NOMO-1 (cell line): ENCODE results near the gene EIF6.
A peak's percentile ranks its signal among the peaks of the same experiment; 100 is the strongest.

Source experiments
- DNase-seq, 2 experiments: peaks; one replicate each; lab custom pipeline; 2025; ENCODE audit not compliant: unreplicated experiment in 2 of 2; lab: John Stamatoyannopoulos, UW

Gene EIF6

DNA sequence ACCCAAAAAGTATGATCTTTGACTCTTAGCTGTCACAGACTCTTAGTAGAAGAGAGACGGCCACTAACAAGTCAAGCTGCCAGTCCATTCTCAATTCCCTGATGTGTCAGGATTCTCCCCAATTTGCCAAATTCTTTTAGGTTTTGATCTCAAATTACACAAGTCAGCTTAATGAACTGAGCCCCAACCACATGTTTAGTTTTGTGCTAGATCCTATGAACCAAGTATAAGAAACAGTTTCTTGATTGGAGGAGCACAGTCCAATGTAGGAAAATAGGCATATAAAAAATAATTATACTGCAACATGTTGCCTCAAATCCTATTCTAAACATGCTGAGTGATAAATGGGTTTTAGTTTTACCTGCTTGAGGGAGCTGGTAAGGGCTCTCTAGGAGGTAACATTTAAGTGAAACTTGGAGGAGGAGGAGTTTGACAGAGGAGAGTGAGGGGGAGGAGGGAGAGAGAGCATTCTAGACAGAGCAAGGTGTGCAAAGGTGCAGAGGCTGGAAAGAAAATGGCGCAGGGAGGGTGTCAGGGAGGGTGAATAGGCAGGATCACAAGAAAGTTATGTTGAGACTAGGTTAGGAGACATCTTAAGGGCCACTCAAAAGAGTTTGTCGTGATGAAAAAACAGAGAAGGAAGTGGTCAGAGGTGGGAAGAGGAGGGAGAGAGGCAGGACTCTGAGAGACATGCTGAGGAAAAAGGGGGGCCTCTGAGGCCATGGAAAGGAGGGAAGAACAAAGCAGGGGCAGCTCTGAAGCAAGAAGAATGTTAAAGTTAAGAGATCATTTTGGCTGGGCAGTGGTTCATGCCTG, 30.5 kb upstream of the EIF6 start:
- DNase-seq, result peak; percentile 10 to 27

DNA sequence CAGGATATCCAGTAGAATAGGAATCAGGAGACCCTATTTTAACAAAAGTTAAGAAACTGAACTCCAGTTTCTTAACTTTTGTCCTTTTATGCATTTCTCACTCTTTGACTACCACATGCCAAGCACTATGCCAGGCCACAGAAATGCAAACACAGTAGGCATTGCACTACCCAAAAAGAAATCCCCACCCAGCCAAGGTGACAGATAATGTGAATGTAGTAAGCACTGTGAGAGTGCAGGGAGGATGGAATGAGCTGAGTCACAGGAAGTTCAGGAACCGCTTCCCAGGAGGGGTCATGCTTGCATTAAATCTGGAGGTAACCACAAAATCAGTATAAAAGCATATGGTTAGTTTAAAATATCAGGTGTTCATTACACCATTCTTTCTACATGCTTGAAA, 27.7 kb upstream of the EIF6 start:
- DNase-seq, result no peak

DNA sequence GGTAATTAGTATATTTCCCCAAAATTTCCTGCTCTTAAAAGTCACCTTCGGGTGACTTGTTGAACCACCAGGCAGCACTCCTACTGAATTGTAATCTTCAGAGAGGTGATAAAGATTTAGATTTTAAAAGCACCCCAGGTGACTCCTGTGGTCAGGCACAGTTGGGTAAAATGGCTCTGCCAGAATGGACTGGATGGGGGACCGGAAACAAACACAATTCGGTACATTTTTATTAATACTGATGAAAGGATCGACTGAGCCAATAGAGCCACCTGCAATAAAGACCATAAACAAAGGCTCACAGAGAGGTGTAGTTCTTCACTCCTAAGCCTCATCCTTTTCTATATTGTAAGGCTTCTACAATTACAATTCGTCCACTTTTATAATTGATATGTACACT, 27.2 kb upstream of the EIF6 start:
- DNase-seq, result no peak

DNA sequence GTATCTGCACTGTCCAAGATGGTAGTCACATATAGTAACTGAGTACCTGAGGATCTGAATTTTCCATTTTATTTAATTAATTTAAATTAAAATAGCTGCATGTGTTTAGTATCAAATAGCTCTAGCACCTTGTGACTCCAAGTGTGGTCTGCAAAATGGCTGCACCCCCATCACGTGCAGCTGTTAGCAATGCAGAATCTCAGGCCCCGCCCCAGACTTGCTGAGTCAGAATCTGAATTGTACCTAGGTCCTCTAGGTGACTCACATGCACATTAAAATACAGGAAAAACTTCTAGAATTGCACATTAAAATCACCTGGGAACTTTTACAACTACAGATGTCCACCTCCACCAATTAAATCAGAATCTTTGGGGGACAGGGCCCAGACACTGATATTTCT, 26.8 kb upstream of the EIF6 start:
- no peak for DNase-seq

DNA sequence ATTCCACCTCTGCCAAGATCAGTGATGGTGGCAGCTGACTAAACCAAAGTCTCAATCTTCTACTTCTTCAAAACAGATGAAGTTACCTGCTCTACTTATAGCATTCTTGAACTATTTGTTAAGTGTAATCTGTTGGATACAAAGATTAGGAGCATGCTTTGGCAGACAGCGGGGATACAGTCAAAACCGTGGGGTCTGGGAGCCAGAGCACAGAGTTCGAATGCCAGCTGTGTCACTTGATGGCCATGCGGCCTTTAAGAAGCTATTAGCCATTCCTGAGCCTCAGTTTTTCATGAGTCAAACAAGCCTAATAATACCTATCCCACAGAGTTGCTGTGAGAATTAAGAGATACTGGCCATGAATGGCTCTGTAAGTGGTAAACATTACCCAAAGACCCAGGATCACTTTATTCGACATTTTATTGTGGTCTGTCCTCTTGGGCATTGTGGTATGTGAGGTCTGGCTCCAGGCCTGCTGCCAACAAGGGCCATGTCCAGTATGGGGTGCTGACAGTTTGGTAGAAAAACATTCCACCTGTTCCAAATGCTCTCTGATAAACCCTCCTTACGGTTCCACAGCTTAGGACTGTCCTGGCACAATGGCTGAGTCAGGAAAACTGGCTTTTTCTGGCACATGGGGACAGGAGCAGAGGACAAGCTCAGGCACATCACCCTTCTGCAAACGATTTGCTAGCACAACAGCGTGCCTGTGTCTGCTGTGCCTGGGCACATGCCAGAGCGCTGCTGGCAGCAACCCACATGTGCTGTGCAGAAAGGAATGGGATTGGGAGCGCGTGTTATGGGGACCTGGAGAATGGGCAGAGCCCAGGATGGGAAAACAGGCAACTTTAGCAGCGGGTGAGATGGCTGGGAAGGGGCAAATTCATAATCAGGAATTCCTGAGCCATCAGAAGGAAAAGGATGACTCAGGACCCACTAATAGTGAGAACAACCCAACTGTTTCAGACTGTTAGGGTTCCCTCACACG, 23.4 kb upstream of the EIF6 start:
- DNase-seq, result no peak

DNA sequence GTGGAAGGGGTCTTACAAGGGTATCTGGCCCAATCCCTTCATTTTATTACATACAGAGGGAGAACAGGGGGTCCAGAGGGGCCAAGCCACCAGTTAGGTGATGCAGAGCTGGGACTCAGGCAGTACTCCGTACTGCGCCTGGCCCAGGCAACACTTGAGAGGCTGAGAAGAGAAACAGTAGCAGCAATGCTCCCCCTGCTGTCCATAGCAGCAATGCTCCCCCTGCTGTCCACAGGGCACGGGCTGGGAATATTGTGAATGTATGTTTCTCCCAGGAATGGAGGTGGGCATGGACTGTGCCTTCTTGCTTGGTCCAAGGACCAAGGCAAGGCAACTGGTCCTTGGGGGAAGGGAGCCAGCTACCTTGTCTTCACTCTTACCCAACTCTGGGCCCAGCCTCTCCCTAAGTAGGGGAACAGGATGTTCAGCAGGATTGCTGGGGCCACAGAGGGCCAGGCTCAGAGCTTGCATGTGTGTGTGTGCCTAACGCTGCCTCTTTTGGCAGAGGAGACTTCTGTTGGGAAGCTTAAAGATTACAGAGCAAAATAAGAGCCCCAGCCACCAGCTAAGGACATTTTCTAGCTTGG, 22.5 kb upstream of the EIF6 start:
- peak; percentile 61 to 65 for DNase-seq

DNA sequence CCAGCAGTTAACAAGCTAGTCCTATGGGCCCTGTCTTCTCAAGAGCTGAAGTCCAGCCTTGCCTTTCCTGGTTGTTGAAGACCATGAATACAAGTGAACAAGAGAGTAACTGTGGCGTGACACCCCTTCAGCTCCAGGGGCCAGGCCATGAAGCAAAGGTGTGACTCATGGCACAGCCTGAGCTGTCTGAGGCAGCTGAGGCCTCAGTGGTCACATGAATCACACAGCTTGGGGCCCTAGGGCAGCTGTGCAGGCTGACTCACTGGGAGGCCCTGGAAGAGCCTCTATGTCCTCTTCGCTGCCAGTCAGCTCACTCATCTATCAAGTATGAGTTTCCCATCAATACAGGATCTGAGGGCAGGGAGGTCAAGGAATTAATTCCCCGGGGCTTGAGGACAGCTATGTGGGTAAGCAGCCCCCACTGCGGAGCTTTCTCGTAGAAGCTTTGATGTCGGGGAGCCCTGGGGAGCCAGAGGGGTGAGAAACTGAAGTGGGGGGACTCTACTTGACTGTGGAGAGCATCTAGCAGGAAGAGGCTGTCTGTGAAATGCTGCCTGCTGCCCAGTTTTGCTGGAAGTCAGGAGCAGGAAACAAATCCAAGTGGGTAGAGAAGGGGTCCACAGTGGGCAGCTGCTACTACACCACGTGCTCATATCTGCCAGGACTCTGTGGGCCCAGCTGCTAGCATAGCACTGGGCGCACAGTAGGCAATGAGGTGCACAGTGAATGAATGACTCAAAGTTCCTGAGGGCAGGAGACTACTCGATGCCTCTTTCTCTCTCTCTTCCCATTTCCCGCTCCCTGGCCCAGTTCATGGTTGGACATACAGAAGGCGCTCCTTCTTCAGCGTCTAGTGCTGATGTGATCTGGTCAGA, 21.3 kb upstream of the EIF6 start:
- peak; percentile 89 to 96 for DNase-seq

DNA sequence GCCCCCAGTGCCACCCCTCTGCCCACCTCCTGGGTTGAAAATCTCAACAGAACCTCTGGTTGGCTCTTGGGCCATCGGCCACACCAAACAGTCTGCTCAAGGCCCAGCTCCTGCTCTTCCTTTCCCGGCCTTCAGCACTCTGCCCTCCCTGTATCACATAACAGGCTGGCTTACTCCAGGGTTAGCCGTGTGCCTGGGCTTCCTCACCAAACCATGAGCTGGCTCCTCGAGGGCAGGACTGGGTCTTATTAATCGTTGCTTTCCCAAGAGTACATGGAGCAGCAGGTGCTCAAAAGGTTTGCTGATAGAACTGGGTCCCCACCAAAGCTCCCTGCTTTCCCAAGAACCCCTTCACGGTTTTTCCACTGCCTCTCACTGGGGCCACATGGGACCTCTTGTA, 20.4 kb upstream of the EIF6 start:
- no peak for DNase-seq

DNA sequence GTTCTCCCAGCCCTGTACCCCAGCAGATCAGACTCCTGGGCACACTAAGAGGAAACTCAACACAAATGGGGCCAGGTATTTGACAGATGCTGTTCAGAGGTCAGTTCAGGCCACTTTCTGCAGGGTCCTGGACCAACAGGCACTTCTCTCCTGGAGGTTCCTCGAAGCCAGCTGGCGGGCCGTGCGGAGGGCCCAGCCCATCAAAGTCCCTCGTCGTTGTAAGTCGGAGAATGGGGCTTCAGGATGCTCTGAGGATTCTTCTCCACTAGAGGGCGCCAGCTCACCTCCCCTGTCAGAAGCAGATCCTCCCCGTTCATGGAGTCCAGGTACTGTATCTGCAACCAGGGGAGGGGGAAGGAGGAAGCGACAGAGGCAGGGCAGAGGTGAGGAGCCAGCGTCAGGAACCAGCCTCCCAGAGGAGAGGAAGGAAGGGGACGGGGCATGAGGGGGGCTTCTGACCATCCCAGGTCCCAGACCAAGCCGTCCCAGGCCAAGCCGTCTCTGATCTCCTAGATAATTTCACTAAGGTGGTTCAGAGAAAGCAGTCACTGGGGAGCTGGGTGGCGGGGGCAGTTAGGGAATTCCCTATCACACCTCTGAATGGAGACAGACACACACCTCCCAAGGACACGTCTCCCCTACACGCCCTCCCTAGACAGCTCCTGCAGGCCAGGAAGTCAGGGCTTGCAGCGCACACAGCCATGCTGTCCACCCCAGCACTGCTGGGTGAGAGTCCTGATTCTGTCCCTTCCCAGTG, 19.3 kb upstream of the EIF6 start:
- DNase-seq, result peak; percentile 47 to 86

DNA sequence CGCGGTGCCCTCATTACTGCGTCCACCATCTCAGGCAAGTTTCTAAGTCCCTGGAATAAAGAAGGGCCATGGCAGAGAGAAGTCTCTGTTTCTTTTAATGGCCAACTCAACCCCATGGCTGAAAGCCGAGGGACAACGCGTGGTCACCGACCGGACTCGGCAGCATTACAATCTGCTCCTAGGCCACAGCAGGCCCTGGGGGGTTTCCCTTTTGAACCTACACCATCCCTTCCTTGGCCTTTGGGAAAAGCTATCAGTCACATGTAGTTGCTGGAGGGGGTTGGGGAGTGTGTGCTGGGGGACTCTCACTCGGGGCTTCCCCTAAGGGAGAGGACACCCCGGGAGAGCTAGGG, 18.8 kb upstream of the EIF6 start:
- DNase-seq, result no peak

DNA sequence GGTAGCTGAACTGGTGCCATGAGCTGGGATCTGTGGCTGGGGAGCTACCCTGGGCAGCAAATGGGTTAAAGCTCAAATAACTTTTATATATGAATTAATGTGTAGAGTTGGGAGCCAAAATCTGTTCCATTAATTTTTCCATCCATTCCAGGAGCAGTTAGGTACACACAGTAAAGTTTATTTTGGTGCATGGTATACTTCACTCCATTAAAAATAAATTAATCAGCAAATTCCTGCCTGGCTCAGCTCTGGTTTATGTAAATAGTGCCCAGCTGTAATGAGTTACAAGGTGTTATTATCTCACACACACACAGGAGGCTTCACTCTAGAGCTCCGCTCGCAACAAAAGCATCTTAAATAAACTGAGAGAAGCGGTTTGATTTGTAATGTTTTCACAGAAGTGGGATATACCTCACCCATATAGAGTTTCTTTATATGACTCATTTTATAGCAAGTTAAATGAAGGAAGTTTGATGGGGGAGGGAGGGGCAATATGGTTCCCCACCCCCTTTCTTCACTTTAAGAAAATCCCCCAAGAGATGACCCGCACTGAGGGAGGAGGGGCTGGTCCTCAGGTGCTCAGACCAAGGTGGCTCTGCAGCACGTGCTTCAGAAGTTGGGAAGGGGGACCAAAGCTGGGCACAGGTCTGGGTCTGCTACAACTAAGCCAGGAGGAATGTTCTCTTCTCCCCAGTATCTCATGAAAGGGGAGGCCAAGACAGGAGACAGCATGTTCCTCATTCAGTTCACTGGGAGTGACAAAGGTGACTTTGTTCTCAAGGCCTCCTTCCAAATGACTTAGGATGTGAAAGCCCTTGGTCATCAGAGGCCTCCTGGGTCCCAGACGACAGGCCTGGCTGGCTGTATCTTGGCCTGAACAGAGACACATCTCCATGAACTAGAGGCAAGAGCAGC, 18.1 kb upstream of the EIF6 start:
- DNase-seq, result no peak

DNA sequence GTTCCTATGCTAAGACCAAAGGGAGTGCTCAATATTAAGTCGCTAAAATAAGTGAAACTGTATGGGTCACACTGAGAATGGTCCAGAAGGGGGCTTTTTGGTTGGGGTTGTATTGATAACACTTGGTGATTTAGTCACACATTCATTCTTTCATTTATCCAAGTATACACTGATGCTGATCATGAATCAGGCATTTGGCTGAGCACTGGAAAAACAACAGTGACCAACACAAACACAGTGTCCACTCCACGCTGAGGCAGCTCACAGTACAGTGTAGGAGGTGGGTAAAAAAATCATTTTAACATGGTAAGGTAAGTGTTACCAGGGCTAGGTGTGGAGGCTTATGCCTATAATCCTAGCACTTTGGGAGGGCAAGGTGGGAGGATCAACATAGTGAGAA, 16.9 kb upstream of the EIF6 start:
- no peak for DNase-seq

DNA sequence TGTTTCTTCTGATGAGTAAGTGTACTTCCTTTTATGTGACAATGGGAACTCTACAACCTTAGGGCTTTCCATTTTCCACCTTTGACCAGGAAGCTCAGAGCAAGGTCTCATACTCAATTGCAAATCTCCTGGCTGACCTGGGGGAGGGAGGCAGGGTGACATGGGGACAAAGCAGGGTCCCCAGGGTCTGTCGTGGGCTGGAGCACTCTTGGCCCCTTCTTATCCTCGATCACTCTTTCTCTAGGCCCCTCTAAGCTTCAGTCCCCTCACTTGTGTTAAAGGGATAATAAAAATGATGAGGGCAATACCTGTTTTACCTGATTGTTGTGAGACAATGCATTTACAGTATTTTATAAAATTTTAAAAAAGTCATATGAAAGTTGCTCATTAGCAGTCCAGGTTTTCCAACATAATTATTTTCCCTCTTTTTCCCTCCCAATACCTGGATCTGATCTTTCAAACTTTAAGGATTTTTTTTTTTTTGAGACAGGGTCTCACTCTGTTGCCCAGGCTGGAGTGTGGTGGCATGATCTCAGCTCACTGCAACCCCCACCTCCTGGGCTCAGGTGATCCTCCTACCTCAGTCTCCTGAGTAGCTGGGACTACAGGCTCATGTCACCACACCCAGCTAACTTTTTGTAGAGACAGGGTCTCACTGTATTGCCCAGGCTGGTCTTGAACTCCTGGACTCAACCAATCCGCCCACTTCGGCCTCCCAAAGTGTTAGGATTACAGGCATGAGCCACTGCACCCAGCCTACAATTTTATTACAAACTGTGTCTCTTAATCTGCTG, 16.1 kb upstream of the EIF6 start:
- DNase-seq, result no peak

DNA sequence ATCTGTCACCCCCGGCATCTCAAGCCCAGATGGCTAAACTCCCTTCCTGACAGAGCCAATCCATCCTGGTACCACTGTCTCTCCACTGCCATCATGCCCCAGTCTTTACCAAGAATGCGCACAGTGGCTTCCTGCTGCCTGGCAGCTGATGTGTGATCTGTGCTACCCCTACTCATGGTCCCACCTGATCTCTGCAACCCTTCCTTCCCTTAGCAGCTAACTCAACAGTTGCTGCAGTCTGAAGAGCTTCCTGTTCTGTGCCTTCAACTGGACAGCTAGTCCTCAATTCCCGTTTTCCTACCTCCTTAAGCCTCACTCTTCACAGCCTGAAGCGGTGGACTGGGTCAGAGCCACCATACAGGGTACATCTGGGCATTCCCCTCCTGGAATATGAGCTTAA, 15.2 kb upstream of the EIF6 start:
- no peak for DNase-seq

DNA sequence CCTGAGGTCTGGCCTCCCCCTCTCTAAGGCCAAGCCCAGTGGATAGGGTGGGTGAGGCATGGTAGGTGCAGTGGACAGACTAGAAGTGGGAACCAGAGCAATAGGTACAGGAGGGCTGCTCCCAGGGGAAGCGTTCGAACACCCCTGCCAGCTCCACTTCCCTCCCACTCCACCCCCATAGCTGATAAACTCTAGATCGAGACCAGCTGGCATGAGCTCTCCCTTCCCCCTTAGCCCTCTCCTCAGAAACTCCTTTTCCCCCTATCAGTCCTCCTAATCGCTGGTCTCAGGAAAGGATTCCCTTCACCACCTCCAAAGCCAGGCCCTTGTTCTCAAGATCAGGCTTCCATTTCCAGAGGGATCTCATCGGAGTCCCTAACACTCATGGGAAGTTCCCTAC, 13.7 kb upstream of the EIF6 start:
- DNase-seq, result no peak

DNA sequence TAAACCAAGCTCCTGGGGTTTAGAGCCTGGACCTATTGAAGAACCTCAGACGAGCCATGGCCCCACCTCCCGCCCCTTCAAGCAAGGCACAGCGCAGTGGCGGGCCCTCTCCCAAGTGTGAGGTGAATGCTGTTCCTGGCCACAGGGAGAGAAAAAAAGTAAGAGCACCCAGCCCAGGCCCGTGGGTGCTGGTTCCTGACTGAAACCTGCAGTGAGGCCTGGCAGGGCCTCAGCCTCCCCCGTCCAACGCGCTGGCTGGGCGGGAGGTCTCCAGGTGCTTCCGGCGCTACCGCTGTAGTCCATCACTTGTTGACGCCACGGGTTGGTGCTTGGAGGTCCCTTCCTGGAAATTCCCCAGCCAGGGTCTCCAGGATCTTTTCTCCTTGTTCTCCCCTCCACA, 13.2 kb upstream of the EIF6 start:
- no peak for DNase-seq

DNA sequence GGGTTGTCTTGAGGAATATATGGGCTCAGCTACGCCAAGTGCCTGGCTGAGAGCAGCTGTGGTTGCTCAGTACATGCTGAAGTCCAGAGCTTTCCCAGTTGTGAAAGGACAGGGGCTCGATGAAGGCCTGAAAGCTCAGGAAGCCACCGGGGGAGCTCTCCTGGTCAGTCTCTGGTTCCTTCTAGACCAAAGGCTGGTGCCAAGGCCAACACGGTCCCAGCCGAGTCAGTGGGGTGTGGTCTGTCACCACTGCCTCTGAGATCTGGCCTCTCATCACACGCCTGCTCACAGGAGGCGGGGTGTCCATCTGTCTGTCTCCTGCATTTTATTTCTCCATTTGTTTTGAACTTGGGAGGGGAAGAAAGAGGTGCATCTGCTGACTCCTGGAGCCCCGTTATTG, 12.6 kb upstream of the EIF6 start:
- no peak for DNase-seq

DNA sequence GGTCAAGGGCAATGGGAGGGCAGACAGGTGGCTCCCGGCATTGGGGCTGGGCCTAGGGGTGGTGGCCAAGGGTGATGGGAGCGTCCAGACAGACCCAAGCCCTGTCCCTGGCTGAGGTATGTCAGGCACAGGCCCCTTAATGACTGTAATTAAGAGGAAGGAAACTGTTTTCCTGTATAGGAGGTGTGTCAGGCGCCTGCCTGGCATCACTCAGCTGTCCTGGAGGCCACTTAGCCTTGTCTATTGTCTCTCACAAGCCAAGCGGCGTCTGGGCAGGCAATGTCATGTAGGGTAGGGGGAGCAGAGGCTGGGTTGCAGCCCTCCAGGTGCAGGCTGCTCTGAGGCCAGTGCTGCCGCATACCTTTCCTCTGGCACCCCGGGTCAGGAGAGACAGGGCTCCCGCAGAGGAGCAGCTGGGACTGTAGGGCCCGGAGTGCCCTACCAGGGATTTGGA, 11.6 kb upstream of the EIF6 start:
- no peak for DNase-seq
